HepG2 (cell line): Measurements from ENCODE around the gene RNASE8. TPM values are rescaled to one million over a fixed set of nuclear protein-coding genes. Genes with fewer than 3 reads are reported as not detected.

Source experiments
- BCL6 ChIP-seq: IDR thresholded peaks from 2 replicates; pipeline ENCODE4 v1.6.1; 2016; ENCODE audit warnings: missing genetic modification reagents, missing compliant biosample characterization
- CCAR2 ChIP-seq: fragments of 200-400 bp; formaldehyde crosslinking; optimal IDR thresholded peaks from 2 replicates; pipeline ENCODE3; 2018; ENCODE audit warnings: low read depth, mild to moderate bottlenecking, low read length, moderate library complexity
- CENPT ChIP-seq: sonication (generic); formaldehyde crosslinking; IDR thresholded peaks from 2 replicates; pipeline ENCODE4 v1.8.0; 2022; ENCODE audit warnings: low read depth, mild to moderate bottlenecking, moderate library complexity, missing genetic modification reagents
- CTCF ChIP-seq: sonication (generic); formaldehyde crosslinking; IDR thresholded peaks from 2 replicates; pipeline ENCODE4 v1.5.0; 2020; ENCODE audit warnings: mild to moderate bottlenecking, missing genetic modification reagents, moderate library complexity
- ETV6 ChIP-seq: sonication (generic); formaldehyde crosslinking; conservative IDR thresholded peaks from 2 replicates; pipeline ENCODE4 v1.4.0; 2020; ENCODE audit warnings: missing genetic modification reagents
- HOXA9 ChIP-seq: sonication (generic); formaldehyde crosslinking; IDR thresholded peaks from 2 replicates; pipeline ENCODE4 v1.8.1; 2022; ENCODE audit warnings: missing genetic modification reagents, mild to moderate bottlenecking, moderate library complexity, borderline replicate concordance
- MTA1 ChIP-seq: sonication (generic); formaldehyde crosslinking; IDR thresholded peaks from 2 replicates; pipeline ENCODE4 v1.4.0; 2020; ENCODE audit warnings: missing genetic modification reagents, mild to moderate bottlenecking, borderline replicate concordance
- MXD3 ChIP-seq: IDR thresholded peaks from 2 replicates; pipeline ENCODE4 v1.6.1; 2016; ENCODE audit warnings: mild to moderate bottlenecking, missing biosample characterization, missing genetic modification reagents
- RCOR2 ChIP-seq: IDR thresholded peaks from 2 replicates; pipeline ENCODE4 v1.6.1; 2016; ENCODE audit warnings: missing biosample characterization, missing genetic modification reagents
- WIZ ChIP-seq: sonication (generic); formaldehyde crosslinking; IDR thresholded peaks from 2 replicates; pipeline ENCODE4 v1.5.1; 2020; ENCODE audit warnings: mild to moderate bottlenecking, missing genetic modification reagents
- ZNF12 ChIP-seq: sonication (generic); formaldehyde crosslinking; IDR thresholded peaks from 2 replicates; pipeline ENCODE4 v1.5.0; 2020; ENCODE audit warnings: missing genetic modification reagents
- ZNF275 ChIP-seq: sonication (generic); formaldehyde crosslinking; IDR thresholded peaks from 2 replicates; pipeline ENCODE4 v1.8.0; 2022; ENCODE audit warnings: missing genetic modification reagents, mild to moderate bottlenecking, inconsistent platforms, borderline replicate concordance
- ZNF772 ChIP-seq: sonication (generic); formaldehyde crosslinking; IDR thresholded peaks from 2 replicates; pipeline ENCODE4 v1.5.0; 2020; ENCODE audit warnings: mild to moderate bottlenecking, missing genetic modification reagents
- polyA plus RNA-seq, 8 experiments: library from polyadenylated mRNA; depleted of rRNA in 3 of 8; stranded (reverse) in 7 of 8; unstranded in 1 of 8; fragments of >200 nt; fragmentation: Illumina TruSeq in 4 of 8; extraction: Trizol in 4 of 8; gene quantifications; 2 replicates each; pipeline versions ENCODE4 v1.2.1 to v1.2.3, GENCODE V29; 2011 to 2016; ENCODE audit warnings: low read depth in 4 of 8, missing spikeins in 1 of 8, mixed read lengths in 1 of 8; ENCODE audit not compliant: insufficient read depth in 1 of 8
- total RNA-seq, 5 experiments: library from RNA; depleted of rRNA; stranded (reverse); fragments of >200 nt; fragmentation: Illumina TruSeq; extraction: Trizol; gene quantifications; 2 replicates each; pipeline ENCODE4 v1.2.3, GENCODE V29; 2016; ENCODE audit warnings: low read depth in 1 of 5
- TF ChIP-seq, protein P1 (sequence below), 2 experiments: fragments of 450-650 bp in 1 of 2; sonication (generic) in 1 of 2; formaldehyde crosslinking; IDR thresholded peaks; 2 replicates each; pipeline versions ENCODE4 v1.5.0 to v1.8.0; 2020 to 2022; ENCODE audit warnings: mild to moderate bottlenecking in 1 of 2, missing genetic modification reagents in 1 of 2
- TF ChIP-seq, protein P2 (sequence below): sonication (generic); formaldehyde crosslinking; IDR thresholded peaks from 2 replicates; pipeline ENCODE4 v1.4.0; 2020; ENCODE audit warnings: missing genetic modification reagents
- TF ChIP-seq, protein P3 (sequence below): sonication (generic); formaldehyde crosslinking; conservative IDR thresholded peaks from 2 replicates; pipeline ENCODE4 v1.8.0; 2022; ENCODE audit warnings: missing genetic modification reagents
- TF ChIP-seq, protein P4 (sequence below): sonication (generic); IDR thresholded peaks from 2 replicates; pipeline ENCODE4 v1.6.1; 2016; ENCODE audit warnings: low read depth, borderline replicate concordance
- TF ChIP-seq, protein P5 (sequence below): sonication (generic); formaldehyde crosslinking; IDR thresholded peaks from 2 replicates; pipeline ENCODE4 v1.8.0; 2022; ENCODE audit warnings: mild to moderate bottlenecking, missing genetic modification reagents, borderline replicate concordance

Gene RNASE8
- total and polyA plus RNA-seq, 2 of the 13 experiments (the other 11 are each of a cell fraction or from before 2014, with no cell fraction given), result not detected

DNA sequence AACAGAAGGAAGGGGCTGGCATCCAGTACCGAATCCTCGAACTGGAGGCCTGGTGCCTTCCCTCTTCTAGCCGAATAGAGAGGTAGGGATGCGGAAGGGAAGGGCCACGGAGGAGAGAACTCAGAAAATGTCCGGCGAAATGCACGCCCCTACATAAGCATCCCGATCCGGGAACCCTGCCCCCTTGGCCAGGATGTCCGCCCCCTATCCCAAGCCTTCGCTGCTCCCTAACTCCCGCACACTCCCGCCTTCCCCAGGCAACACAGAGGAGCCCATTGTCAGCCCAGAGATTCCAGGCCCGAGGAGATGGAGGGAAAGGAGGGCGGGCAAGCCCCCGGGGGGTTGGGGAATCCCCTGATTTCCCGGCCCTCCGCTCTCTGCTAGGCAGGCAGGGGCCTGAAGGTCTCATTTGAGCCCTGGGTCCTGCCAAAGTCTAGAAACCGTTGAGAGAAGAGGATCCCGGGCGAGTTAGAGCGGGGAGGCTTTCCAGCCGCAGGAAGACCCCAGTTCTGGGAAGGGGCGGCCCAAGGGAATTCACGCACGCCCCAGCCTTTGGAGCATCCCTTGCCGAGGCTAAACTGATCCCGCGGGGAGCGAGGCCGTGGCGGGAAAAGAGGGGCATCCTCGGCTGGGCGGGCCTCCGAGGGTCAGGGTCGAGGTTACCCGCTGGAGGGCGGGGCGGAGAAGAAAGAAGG, 11.9 kb downstream of the RNASE8 start (continued):
- TF ChIP-seq CTCF (CRISPR knock-in tag) (0 out of 2 replicates have a peak, but pooled peaks have one; percentile 16), ZNF275 (CRISPR knock-in tag) (peak; percentile 36; the same call in 1 of the 2 replicates), RCOR2 (CRISPR knock-in tag) (no peak), MXD3 (no peak), WIZ (CRISPR knock-in tag) (no peak), CENPT (CRISPR knock-in tag) (no peak), MTA1 (CRISPR knock-in tag) (peak; percentile 28; the same call in 1 of the 2 replicates), ZNF12 (CRISPR knock-in tag) (no peak), ZNF772 (CRISPR knock-in tag) (peak; percentile 90), ETV6 (CRISPR knock-in tag) (no peak), HOXA9 (CRISPR knock-in tag) (peak; percentile 78; the same call in 1 of the 2 replicates), BCL6 (CRISPR knock-in tag) (peak; percentile 60), CCAR2 (no peak)
- TF ChIP-seq, protein P1, sequence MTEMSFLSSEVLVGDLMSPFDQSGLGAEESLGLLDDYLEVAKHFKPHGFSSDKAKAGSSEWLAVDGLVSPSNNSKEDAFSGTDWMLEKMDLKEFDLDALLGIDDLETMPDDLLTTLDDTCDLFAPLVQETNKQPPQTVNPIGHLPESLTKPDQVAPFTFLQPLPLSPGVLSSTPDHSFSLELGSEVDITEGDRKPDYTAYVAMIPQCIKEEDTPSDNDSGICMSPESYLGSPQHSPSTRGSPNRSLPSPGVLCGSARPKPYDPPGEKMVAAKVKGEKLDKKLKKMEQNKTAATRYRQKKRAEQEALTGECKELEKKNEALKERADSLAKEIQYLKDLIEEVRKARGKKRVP (CRISPR knock-in tag; IDR thresholded peaks at IDR 0.05), result 0 out of 4 replicates have a peak, but pooled peaks of 1 of the 2 experiments have one; percentile 36
- TF ChIP-seq, protein P2, sequence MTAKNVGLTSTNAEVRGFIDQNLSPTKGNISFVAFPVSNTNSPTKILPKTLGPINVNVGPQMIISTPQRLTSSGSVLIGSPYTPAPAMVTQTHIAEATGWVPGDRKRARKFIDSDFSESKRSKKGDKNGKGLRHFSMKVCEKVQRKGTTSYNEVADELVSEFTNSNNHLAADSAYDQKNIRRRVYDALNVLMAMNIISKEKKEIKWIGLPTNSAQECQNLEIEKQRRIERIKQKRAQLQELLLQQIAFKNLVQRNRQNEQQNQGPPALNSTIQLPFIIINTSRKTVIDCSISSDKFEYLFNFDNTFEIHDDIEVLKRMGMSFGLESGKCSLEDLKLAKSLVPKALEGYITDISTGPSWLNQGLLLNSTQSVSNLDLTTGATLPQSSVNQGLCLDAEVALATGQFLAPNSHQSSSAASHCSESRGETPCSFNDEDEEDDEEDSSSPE (CRISPR knock-in tag), result peak; percentile 93
- TF ChIP-seq, protein P3, sequence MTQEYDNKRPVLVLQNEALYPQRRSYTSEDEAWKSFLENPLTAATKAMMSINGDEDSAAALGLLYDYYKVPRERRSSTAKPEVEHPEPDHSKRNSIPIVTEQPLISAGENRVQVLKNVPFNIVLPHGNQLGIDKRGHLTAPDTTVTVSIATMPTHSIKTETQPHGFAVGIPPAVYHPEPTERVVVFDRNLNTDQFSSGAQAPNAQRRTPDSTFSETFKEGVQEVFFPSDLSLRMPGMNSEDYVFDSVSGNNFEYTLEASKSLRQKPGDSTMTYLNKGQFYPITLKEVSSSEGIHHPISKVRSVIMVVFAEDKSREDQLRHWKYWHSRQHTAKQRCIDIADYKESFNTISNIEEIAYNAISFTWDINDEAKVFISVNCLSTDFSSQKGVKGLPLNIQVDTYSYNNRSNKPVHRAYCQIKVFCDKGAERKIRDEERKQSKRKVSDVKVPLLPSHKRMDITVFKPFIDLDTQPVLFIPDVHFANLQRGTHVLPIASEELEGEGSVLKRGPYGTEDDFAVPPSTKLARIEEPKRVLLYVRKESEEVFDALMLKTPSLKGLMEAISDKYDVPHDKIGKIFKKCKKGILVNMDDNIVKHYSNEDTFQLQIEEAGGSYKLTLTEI (CRISPR knock-in tag), result no peak
- TF ChIP-seq, protein P4, sequence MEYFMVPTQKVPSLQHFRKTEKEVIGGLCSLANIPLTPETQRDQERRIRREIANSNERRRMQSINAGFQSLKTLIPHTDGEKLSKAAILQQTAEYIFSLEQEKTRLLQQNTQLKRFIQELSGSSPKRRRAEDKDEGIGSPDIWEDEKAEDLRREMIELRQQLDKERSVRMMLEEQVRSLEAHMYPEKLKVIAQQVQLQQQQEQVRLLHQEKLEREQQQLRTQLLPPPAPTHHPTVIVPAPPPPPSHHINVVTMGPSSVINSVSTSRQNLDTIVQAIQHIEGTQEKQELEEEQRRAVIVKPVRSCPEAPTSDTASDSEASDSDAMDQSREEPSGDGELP, result peak; percentile 60; the same call in 1 of the 2 replicates
- TF ChIP-seq, protein P5, sequence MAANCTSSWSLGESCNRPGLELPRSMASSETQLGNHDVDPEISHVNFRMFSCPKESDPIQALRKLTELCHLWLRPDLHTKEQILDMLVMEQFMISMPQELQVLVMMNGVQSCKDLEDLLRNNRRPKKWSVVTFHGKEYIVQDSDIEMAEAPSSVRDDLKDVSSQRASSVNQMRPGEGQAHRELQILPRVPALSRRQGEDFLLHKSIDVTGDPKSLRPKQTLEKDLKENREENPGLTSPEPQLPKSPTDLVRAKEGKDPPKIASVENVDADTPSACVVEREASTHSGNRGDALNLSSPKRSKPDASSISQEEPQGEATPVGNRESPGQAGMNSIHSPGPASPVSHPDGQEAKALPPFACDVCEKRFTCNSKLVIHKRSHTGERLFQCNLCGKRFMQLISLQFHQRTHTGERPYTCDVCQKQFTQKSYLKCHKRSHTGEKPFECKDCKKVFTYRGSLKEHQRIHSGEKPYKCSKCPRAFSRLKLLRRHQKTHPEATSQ (CRISPR knock-in tag), result peak; percentile 62; the same call in 1 of the 2 replicates
